Neutrophil (primary cell): ENCODE results near the gene ROR2.

Experiments
- H3K27ac ChIP-seq: fragments of 200-600 bp; sonication (generic); 2 replicates; pipeline ENCODE4 v1.5.1; 2016; ENCODE audit warnings: mild to moderate bottlenecking, moderate library complexity
- H3K27me3 ChIP-seq: fragments of 200-600 bp; sonication (generic); 2 replicates; pipeline ENCODE4 v1.6.0; 2016; ENCODE audit warnings: mild to moderate bottlenecking
- H3K36me3 ChIP-seq: fragments of 200-600 bp; sonication (generic); 2 replicates; pipeline ENCODE4 v1.5.1; 2017
- H3K4me1 ChIP-seq, 2 experiments: fragments of 200-600 bp in 1 of 2; sonication (generic) in 1 of 2; 1 replicate in 1 of 2; 2 replicates in 1 of 2; pipeline versions ENCODE4 v1.5.1 to v1.6.1; 2013 to 2016; ENCODE audit warnings: low read depth in 1 of 2, low read length in 1 of 2, mild to moderate bottlenecking in 1 of 2, moderate library complexity in 1 of 2; ENCODE audit not compliant: control insufficient read depth in 1 of 2, insufficient read depth in 1 of 2
- H3K4me3 ChIP-seq, 2 experiments: fragments of 200-600 bp in 1 of 2; sonication (generic) in 1 of 2; 1 replicate in 1 of 2; 2 replicates in 1 of 2; pipeline ENCODE4 v1.5.1; 2013 to 2016; ENCODE audit warnings: low read depth in 1 of 2, low read length in 1 of 2, mild to moderate bottlenecking in 1 of 2, moderate library complexity in 1 of 2
- H3K9me3 ChIP-seq: fragments of 200-600 bp; sonication (generic); 2 replicates; pipeline ENCODE4 v1.5.1; 2016
- TF ChIP-seq, protein P1 (sequence below): fragments of 200-600 bp; sonication (generic); IDR thresholded peaks from 2 replicates; pipeline ENCODE4 v1.5.1; 2016; ENCODE audit warnings: antibody characterized with exemption

ROR2 gene

DNA sequence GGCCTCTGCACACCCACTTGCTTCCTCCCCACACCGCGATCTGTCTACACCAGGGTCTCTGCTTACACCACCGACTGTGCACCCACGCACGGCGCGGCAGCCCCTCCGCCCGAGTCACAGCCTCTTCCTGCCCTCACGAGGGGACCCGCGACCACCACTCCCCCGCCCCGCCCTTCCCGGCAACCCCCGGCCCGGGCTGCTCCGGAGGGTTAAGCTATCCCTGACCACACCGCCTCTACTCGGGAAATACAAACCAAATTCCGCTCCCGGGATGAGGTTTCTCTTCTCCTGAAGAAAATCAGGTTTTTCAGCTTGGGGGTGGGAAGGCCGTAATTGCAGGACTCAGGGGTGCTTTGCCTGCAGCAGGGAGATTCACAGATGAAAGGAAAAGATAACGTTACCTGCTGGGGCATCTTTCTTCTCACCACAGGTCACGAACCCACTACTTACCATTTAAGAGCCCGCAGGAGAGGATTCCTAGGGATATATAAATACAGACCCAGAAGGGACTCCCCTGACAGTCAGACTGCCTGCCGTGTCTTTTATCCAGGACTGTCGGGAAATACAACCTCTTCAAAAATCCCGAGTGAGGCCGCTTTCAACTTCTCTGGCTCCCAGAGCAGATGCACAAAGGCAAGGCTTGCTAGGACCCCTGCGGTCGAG lies 63.5 kb downstream of the ROR2 start:
- H3K36me3 ChIP-seq: no peaks in the 10 kb centered on the region
- no peaks in the 10 kb centered on the region for H3K9me3 ChIP-seq
- no peak overlapping the region for H3K27ac ChIP-seq
- TF ChIP-seq, protein P1, sequence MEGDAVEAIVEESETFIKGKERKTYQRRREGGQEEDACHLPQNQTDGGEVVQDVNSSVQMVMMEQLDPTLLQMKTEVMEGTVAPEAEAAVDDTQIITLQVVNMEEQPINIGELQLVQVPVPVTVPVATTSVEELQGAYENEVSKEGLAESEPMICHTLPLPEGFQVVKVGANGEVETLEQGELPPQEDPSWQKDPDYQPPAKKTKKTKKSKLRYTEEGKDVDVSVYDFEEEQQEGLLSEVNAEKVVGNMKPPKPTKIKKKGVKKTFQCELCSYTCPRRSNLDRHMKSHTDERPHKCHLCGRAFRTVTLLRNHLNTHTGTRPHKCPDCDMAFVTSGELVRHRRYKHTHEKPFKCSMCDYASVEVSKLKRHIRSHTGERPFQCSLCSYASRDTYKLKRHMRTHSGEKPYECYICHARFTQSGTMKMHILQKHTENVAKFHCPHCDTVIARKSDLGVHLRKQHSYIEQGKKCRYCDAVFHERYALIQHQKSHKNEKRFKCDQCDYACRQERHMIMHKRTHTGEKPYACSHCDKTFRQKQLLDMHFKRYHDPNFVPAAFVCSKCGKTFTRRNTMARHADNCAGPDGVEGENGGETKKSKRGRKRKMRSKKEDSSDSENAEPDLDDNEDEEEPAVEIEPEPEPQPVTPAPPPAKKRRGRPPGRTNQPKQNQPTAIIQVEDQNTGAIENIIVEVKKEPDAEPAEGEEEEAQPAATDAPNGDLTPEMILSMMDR: no peak
- no peaks in the 10 kb centered on the region for H3K4me1 ChIP-seq
- H3K4me3 ChIP-seq: no peak overlapping the region
- H3K27me3 ChIP-seq: peaks cover 28% of the 10 kb centered on the region

DNA sequence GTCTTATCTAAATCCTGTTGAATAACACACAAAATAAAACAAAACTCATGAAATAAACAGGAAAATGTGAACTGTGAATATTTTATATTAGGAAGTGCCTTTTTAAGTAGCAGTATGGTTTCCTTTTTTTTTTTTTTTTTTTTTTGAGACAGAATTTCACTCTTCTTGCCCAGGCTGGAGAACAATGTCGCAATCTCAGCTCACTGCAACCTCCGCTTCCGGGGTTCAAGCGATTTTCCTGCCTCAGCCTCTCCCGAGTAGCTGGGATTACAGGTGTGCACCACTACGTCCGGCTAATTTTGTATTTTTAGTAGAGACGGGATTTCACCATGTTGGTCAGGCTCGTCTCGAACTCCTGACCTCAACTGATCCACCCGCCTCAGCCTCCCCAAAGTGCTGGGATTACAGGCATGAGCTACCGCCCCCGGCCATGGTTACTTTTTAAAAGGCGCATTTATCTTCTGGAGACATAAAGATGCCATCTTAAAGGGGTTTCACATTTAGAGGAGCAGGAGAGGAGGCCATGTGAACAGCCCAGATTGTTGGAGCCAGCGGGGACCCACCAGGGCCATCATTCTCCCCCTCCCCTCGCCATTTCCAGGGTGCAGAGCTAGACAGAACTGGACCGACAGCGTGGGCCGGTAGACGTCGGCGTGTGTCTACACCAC lies 64.1 kb downstream of the ROR2 start:
- Histone ChIP-seq H3K4me3 (no peak overlapping the region), H3K36me3 (no peaks in the 10 kb centered on the region), H3K4me1 (no peaks in the 10 kb centered on the region), H3K9me3 (no peaks in the 10 kb centered on the region), H3K27me3 (peaks cover 28% of the 10 kb centered on the region), H3K27ac (no peak overlapping the region)
- TF ChIP-seq, protein P1: no peak

DNA sequence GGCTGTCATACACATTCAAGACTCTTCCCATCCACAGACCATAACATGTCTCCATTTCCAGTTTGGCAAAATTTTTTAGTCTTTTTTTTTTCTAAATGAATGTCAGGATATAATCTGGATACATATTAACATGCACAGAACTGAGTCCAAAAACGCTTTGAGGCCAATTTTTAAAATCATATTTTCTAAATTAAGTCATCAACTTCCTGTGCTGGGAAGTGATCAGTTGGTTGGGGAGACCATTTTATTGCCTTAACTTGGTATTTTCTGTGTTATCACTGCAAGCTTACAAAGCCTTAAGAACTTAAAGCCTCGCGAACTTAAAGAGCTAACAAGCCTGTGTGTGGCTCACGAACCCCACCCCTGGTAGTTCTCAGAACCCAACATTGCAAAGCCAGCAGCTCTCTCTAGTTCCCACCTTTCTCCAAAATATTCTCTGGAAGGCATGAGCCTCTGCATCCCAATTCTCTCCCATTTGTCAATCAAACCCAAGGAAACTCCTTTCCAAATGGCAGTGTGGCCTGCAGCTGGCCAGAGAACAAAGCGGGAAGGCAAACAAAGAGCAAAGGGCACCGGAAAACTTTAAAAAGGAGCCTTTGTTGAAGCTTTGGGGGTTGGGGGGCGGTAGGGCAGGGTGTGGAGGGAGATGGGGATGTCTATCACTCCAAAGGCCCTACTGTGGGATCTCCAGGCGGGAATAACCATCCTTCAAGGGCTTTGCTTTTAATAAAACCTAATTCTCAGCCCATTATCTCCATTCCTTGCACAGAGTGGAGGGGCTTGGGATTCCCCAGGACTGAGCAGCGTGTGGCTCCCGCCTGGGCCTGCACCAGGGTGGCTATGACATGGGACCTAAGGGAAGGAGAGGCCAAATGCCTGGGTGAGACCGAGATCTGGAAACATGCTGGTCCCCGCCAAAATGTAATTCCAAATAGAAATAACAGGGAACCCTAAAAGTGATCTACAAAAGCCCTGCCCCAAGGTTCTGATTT lies 65.0 kb downstream of the ROR2 start:
- no peaks in the 10 kb centered on the region for H3K36me3 ChIP-seq
- peaks cover 28% of the 10 kb centered on the region for H3K27me3 ChIP-seq
- H3K27ac ChIP-seq: no peak overlapping the region
- TF ChIP-seq, protein P1: no peak
- H3K4me3 ChIP-seq: no peak overlapping the region
- H3K9me3 ChIP-seq: no peaks in the 10 kb centered on the region
- no peaks in the 10 kb centered on the region for H3K4me1 ChIP-seq

DNA sequence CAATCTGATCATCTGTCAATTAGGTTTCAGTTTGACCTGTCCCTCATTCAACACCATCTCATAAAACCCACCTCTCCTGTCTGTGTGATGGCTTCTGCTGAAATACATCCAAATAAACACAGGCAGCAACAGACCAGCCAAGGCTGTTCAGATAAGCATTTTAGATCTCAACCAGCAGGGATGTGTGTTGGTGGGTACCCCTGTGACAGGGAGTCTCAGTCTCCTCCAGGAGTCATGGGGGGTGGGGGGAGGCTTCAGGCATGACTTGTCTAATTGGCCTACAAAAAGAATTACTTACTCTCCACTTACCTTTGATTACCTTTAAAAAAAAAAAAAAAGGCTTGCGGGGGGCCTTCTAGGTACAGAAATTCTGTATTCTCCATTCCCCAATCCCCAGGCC lies 65.9 kb downstream of the ROR2 start:
- H3K36me3 ChIP-seq: no peaks in the 10 kb centered on the region
- no peak overlapping the region for H3K4me3 ChIP-seq
- peaks cover 28% of the 10 kb centered on the region for H3K27me3 ChIP-seq
- TF ChIP-seq, protein P1: no peak
- H3K27ac ChIP-seq: no peak overlapping the region
- H3K9me3 ChIP-seq: no peaks in the 10 kb centered on the region
- no peaks in the 10 kb centered on the region for H3K4me1 ChIP-seq

DNA sequence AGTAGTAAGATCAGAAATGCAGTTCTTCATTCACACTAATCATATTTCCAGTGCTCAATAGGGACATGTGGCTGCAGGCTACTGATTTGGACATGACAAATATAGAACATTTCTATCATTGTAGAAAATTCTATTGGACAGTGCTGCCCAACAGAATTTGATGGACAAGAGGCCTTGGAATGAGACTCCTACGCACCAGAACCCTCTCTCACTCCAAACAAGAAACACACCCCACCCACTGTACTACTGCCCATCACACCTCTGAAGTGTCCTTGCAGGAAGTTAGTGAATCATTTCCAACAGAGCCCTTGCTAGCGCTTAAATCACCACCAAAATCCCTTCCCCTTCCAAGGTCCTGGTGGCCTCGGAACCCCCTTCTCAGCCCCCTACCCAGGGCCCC lies 66.5 kb downstream of the ROR2 start:
- H3K27me3 ChIP-seq: peaks cover 27% of the 10 kb centered on the region
- TF ChIP-seq, protein P1: no peak
- H3K4me1 ChIP-seq: no peaks in the 10 kb centered on the region
- no peak overlapping the region for H3K27ac ChIP-seq
- H3K9me3 ChIP-seq: no peaks in the 10 kb centered on the region
- H3K4me3 ChIP-seq: no peak overlapping the region
- H3K36me3 ChIP-seq: no peaks in the 10 kb centered on the region
